LNCAP (cell line): ENCODE results near the gene CNOT10.

ENCODE experiments used
- TF ChIP-seq, protein P1 (sequence below): fragments of 450-650 bp; IDR thresholded peaks from 2 replicates; pipeline ENCODE4 v1.5.1; 2017; ENCODE audit warnings: mild to moderate bottlenecking

The CNOT10 gene

GRCh38 chr3:32700244-32700643, 15.3 kb downstream of the CNOT10 start:
- TF ChIP-seq, protein P1, sequence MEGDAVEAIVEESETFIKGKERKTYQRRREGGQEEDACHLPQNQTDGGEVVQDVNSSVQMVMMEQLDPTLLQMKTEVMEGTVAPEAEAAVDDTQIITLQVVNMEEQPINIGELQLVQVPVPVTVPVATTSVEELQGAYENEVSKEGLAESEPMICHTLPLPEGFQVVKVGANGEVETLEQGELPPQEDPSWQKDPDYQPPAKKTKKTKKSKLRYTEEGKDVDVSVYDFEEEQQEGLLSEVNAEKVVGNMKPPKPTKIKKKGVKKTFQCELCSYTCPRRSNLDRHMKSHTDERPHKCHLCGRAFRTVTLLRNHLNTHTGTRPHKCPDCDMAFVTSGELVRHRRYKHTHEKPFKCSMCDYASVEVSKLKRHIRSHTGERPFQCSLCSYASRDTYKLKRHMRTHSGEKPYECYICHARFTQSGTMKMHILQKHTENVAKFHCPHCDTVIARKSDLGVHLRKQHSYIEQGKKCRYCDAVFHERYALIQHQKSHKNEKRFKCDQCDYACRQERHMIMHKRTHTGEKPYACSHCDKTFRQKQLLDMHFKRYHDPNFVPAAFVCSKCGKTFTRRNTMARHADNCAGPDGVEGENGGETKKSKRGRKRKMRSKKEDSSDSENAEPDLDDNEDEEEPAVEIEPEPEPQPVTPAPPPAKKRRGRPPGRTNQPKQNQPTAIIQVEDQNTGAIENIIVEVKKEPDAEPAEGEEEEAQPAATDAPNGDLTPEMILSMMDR: no peak

DNA sequence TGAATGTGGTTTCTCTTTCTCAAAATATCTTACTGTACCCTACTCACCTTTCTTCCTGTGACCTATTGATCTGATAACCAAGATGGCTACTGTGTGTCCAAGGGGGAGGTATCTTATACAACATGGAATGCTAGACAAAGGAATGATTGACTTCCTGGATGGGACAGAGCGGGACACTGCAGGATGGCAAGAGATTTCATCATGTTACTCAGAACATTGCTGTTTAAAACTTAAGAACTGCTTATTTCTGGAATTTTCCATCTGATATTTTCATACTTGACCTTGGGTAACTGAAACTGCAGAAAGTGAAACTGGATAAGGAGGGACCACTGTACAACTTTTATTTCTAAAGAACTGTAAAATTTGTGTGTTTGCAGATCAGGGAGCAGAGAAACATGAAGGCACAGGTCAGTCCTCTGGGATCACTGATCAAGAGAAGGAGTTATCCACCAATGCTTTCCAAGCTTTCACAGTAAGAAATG, 18.5 kb downstream of the CNOT10 start:
- TF ChIP-seq, protein P1: no peak

- TF ChIP-seq, protein P1: no peak
Measured at GRCh38 chr3:32705232-32705631, 20.2 kb downstream of the CNOT10 start.

- TF ChIP-seq, protein P1: no peak
Measured at GRCh38 chr3:32706348-32707025, 21.5 kb downstream of the CNOT10 start.

- TF ChIP-seq, protein P1: no peak
Measured at GRCh38 chr3:32707026-32707370, 22.0 kb downstream of the CNOT10 start.

GRCh38 chr3:32708672-32709283, 23.8 kb downstream of the CNOT10 start:
- TF ChIP-seq, protein P1: no peak

- TF ChIP-seq, protein P1: no peak
Measured at GRCh38 chr3:32709346-32709745, 24.4 kb downstream of the CNOT10 start.
